GM20431 (cell line): Measurements from ENCODE around the gene NT5C1A.

Source experiments
- in situ Hi-C: fragments of 300-500 bp; cut with MseI, MboI; formaldehyde crosslinking; loops from one replicate; pipeline ENCODE4 v1.15.0; 2020; ENCODE audit warnings: low sequenced_read_pairs; ENCODE audit not compliant: unreplicated experiment

The NT5C1A gene

DNA sequence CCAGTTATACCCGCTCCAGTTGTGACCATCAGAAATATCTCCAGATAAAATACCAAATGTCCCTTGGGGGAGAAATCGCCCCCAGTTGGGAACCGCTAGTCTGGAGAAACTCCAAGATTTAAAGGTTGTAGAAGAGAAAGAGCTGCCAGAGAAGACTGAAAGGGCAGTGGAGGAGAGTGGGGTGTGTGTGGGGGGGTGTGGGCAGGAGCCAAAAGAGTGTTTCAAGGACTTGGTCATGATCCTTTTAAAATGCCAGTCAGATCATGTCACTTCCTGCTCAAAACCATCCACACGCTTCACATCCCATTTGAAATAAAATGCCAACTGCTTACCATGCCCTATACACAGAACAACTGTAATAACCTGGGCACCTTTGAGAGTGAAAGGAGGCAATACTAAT, 29.1 kb downstream of the NT5C1A start:
- in situ Hi-C loops, result no loop called here

GRCh38 chr1:39640861-39641260, 31.0 kb downstream of the NT5C1A start:
- in situ Hi-C loops, result no loop called here

GRCh38 chr1:39639305-39640130, 32.4 kb downstream of the NT5C1A start, which contains the start of gene HEYL:
TSS of gene HEYL (minus strand) at chr1:39639643. CDS start at chr1:39639625, 18 bp downstream.
- in situ Hi-C loops, result no loop called here

DNA sequence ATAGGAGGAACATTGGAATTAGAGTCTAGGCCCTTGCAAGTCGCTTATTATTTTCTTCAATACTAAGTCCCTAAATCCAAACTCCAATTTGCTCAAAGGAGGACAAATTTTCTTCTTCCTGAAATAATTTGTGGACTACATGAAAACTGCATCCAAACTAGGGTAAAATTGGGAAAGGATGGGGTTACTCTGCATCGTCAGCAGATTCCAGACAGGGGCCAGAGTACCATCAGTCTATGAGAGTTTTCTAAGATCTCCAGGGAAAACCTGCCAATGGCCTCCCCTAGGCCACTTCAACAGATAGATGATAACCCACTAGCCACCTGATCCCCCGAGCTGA, 33.0 kb downstream of the NT5C1A start:
- in situ Hi-C loops, result no loop called here

DNA sequence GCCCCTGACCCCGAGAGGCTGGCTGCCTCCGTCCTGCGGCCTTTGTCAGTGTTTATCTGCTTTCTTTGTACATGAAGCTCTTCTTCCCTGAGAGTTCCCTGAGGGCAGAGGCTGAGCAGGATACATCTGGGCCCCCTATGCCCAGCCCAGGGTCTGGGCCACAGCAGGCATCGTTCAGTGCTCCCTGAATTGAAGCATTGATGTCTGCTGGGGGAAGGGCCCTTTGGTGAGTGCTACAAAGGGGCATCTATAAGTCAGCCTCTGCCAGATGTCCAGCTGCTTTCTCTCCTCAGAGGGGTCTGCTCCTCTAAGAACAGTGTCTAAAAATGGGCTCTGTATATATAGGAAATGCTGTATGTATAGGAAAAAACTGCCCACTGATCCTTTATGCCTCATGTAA, 34.5 kb downstream of the NT5C1A start:
- in situ Hi-C loops, result no loop called here

GRCh38 chr1:39635871-39636210, 36.1 kb downstream of the NT5C1A start:
- in situ Hi-C loops, result no loop called here

DNA sequence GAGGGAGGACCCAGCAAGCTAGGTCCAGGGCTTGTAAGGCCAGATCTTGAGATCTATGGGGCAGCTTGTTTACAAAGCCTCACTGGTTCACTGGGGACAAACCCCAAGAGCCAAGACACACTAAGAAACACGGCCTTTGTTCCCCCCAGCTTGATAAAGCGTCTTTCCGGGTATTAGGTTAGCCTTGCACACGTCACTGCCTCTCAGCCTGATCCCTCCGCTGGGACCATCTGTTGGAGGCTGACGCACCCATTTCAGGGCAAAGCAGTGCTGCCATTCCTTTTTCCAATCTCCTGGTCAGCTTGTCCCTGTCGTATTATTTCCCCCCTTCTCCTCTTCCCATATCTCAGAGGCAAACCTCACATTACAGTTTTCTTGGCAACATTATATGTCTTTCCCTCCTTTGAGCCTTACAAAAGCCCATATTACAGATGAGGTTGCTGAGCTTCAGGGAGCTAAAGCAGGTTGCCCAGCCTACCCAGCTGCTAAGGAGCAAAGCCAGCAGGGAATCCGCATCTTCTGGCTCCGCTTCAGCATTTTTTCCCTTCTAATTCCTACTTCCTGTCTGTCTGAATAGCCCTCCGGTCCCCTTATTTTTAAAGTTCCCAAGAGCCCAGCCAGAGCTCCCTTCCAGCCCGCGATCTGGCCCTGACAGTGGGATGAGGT, 36.6 kb downstream of the NT5C1A start:
- in situ Hi-C loops, result no loop called here

DNA sequence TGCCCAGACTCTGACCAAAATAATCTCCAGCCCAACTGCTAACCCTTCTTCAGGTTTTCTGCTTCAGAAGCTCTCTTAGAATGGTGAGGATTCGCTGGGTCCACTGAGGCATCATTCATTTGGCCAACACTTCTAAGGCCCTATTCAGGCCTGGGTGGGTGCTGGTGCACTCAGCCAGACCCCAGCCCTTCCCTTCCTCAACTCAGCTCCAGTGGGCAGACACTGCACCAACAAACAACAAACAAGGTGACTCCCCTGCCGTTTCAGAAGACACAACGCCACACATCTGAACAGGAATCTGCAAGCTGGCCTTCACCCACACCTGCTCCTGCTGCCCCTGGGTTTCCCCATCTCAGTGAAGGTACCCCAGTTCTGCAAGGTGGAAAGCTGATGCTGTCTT, 38.5 kb downstream of the NT5C1A start:
- in situ Hi-C loops, result no loop called here

- in situ Hi-C loops, result no loop called here
These were observed 39.1 kb downstream of the NT5C1A start for GRCh38 chr1:39632682-39633417.

- in situ Hi-C loops, result no loop called here
These were observed 39.6 kb downstream of the NT5C1A start for GRCh38 chr1:39632323-39632681.

DNA sequence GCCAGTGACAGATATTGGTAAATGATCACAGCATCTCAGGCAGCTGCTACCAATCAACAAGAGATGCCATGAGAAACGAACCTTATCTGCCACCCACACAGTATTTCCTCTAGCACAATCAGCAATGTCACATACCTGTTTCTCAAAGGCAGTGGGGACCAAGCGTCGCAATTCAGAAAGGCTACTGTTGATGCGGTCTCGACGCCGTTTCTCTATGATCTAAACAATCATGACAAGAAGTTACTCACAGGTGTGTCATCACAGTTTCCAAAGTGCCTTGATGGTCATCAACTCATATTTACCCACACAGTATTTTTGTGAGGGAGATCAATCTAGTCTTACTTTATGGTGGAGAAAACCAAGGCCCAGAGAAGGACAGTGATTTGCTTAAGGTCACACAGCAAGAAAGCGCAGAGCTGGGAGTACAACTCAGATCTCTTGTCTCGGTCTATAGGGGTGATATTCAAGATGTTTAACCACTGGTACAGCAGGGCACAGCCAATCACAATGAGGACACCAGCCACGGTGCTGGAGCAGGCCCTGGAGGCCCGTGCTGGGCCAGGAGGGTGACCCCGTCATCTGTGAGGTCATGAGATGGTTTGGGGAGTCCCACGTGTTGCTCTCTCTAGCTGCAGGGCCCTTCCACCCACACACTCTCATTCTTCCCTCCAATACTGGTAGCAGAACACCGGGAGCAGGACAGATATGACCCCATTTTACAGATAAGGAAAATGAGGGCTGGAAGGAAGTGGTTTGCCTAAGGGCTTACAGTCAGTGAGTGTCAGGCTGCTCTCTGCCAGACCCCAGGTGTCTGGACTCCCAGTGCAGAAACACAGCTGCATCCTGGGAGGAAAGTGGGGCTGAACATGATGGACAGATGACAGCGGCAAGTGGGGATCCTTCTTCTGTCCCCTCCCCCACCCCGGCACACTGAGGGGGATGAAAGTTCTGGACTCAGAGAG, 40.3 kb downstream of the NT5C1A start:
- in situ Hi-C loops, result no loop called here

DNA sequence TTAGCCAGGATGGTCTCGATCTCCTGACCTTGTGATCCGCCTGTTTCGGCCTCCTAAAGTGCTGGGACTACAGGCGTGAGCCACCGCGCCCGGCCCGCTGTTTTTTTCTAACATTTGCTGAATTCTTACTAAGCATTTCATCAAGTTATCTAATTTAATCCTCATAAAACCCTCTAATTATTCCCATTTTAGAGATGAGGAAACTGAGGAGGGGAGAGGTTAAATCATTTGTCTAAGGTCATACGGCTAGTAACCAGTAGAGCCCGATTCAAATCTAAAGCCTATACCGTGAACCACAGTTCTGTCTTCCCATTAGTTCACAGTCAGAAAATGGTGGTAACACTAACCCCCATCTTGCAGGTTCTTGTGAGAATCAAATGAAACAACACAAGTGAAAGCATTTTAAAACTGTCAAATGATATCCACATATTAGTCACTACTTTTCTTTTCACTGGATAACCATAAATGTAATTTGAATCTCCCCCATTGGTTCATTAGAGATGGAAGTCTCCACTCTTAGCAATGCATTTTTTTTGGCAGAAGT, 43.0 kb downstream of the NT5C1A start:
- in situ Hi-C loops, result no loop called here

DNA sequence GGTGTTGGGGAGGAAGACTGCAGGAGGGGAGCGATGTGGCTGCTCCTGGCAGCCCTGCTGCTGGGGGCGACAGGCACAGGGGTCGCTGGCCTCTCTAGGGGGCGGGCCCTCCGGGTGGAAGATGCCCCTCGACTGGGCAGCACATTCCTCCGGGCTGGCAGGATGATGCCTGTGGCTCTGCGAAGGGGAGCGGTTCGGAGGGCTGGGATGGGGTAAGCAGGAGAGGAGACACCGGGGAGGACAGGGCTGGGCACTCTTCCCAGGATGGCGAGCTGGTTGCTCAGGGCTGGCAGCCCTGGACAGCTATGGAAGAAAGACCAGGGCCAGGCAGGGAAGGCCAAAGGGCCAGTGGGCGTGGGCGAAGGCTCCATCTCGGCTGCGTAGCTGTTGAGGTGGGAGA, 45.3 kb downstream of the NT5C1A start:
- in situ Hi-C loops, result no loop called here

DNA sequence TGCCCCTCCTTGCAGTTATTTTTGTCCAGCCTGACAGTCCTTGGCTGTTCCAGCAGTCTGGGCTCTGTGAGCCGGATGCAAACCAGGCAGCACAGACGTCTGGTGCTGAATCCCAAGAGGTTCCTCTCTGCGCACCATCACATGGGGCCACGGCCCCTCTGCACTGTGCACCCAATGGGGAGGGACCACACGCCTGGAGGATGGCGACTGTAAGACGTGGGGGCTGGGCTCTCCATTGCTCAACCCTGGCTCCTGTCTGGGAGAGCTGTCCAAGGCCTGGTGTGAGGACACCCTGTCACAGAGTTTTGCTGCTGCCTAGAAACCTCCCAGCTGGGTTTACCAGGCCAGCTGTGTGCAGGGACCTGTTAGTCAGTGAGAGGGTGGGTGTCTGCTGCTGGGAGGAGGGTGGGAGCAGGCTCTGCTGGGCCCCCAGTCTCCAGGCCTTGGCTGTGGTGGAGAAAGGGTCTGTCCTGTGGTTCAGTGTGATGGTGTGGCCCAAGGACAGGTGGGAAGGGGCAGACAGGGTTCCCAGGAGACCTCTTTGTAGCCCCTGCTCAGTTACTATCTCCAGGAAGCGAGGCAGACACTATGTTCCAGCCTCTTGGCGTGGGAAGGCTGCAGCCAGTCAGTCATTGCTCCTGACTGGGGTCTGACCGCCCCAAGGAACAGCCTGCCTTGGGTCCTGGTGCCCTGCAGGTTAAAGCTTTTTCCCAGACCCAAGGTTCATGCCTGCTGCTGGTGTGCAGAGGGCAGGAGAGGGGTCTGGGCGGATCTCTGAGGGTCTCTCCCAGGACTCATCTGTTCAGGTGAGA, 46.2 kb downstream of the NT5C1A start:
- in situ Hi-C loops, result no loop called here

- in situ Hi-C loops, result no loop called here
These were observed 46.9 kb downstream of the NT5C1A start for GRCh38 chr1:39625009-39625408.

- in situ Hi-C loops, result loop anchor here (25.0 kb wide), 1 partner anchor 89 kb away; no protein-coding TSS in a partner anchor
These were observed 48.9 kb downstream of the NT5C1A start for GRCh38 chr1:39623053-39623452.

DNA sequence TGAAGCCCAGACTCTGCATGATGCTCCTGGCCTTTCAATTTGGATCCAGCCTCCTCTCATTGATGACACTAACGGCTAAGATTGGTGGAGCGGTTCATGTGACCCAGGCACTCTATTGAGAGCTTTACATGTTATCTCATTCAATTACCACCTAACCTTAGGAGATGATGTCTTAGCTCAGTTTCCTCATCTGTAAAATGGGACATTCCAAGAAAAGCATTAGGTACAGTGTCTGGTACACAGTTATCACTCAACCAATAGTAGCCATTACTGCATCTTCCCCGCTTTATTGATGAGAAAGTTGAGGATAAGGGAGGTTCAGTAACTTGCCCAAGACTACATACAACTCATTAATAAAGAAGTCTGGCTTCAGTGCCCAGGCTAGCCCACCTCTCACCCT, 49.5 kb downstream of the NT5C1A start:
- in situ Hi-C loops, result loop anchor here (25.0 kb wide), 1 partner anchor 90 kb away; no protein-coding TSS in a partner anchor

- in situ Hi-C loops, result loop anchor here (25.0 kb wide), 1 partner anchor 92 kb away; no protein-coding TSS in a partner anchor
These were observed 51.2 kb downstream of the NT5C1A start for GRCh38 chr1:39620659-39621165.
